HepG2 (cell line): ENCODE measurements around the gene MXRA7. TPM values are rescaled to one million over a fixed set of nuclear protein-coding genes. Genes with fewer than 3 reads are reported as not detected.

Source experiments
- BRCA1 ChIP-seq: sonication (generic); formaldehyde crosslinking; IDR thresholded peaks from 2 replicates; pipeline ENCODE4 v1.4.0; 2020; ENCODE audit warnings: missing genetic modification reagents
- CHD2 ChIP-seq: IDR thresholded peaks from 2 replicates; pipeline ENCODE4 v1.6.1; 2011; ENCODE audit warnings: low read depth, low read length, improper control_type of control experiment
- ESRRA ChIP-seq: sonication (generic); formaldehyde crosslinking; IDR thresholded peaks from 2 replicates; pipeline ENCODE4 v1.5.1; 2020; ENCODE audit warnings: mild to moderate bottlenecking, low read depth, missing genetic modification reagents
- FOXP1 ChIP-seq, 2 experiments: fragments of 450-650 bp in 1 of 2; IDR thresholded peaks; 2 replicates each; pipeline ENCODE4 v1.6.1; 2017 to 2018; ENCODE audit warnings: antibody characterized with exemption in 1 of 2
- GRHL1 ChIP-seq: sonication (generic); formaldehyde crosslinking; conservative IDR thresholded peaks from 2 replicates; pipeline ENCODE4 v1.8.0; 2022; ENCODE audit warnings: missing genetic modification reagents
- KLF13 ChIP-seq: sonication (generic); formaldehyde crosslinking; IDR thresholded peaks from 2 replicates; pipeline ENCODE4 v1.4.0; 2020; ENCODE audit warnings: mild to moderate bottlenecking, missing genetic modification reagents
- KLF15 ChIP-seq: sonication (generic); formaldehyde crosslinking; IDR thresholded peaks from 2 replicates; pipeline ENCODE4 v1.8.1; 2023; ENCODE audit warnings: borderline replicate concordance, mild to moderate bottlenecking, inconsistent platforms, missing genetic modification reagents, mixed read lengths
- KLF6 ChIP-seq: IDR thresholded peaks from 2 replicates; pipeline ENCODE4 v1.8.0; 2016; ENCODE audit warnings: missing biosample characterization, missing genetic modification reagents
- KMT2B ChIP-seq: IDR thresholded peaks from 2 replicates; pipeline ENCODE4 v1.6.1; 2016; ENCODE audit warnings: missing genetic modification reagents, missing compliant biosample characterization
- MIER2 ChIP-seq: IDR thresholded peaks from 2 replicates; pipeline ENCODE4 v1.6.1; 2016; ENCODE audit warnings: missing biosample characterization, missing genetic modification reagents
- PCBP2 ChIP-seq: fragments of 200-400 bp; formaldehyde crosslinking; optimal IDR thresholded peaks from 2 replicates; pipeline ENCODE3; 2018; ENCODE audit warnings: low read length, low read depth; ENCODE audit not compliant: poor library complexity, severe bottlenecking
- SAP130 ChIP-seq: IDR thresholded peaks from 2 replicates; pipeline ENCODE4 v1.6.1; 2016; ENCODE audit warnings: low read depth
- SIN3A ChIP-seq: IDR thresholded peaks from 2 replicates; pipeline ENCODE4 v1.6.1; 2011; ENCODE audit warnings: low read depth, mild to moderate bottlenecking, control low read depth, low read length, borderline replicate concordance
- SRY ChIP-seq: sonication (generic); formaldehyde crosslinking; IDR thresholded peaks from 2 replicates; pipeline ENCODE4 v1.8.0; 2022; ENCODE audit warnings: mild to moderate bottlenecking, missing genetic modification reagents
- STAT5B ChIP-seq: sonication (generic); formaldehyde crosslinking; IDR thresholded peaks from 2 replicates; pipeline ENCODE4 v1.4.0; 2020; ENCODE audit warnings: missing genetic modification reagents
- TGIF2 ChIP-seq: IDR thresholded peaks from 2 replicates; pipeline ENCODE4 v1.6.1; 2016; ENCODE audit warnings: control low read depth, missing compliant biosample characterization
- TP53 ChIP-seq: sonication (generic); formaldehyde crosslinking; conservative IDR thresholded peaks from 2 replicates; pipeline ENCODE4 v1.4.0; 2020; ENCODE audit warnings: missing genetic modification reagents
- TSC22D2 ChIP-seq: sonication (generic); formaldehyde crosslinking; IDR thresholded peaks from 2 replicates; pipeline ENCODE4 v1.5.1; 2020; ENCODE audit warnings: missing genetic modification reagents, mild to moderate bottlenecking, borderline replicate concordance
- ZNF235 ChIP-seq: sonication (generic); formaldehyde crosslinking; IDR thresholded peaks from 2 replicates; pipeline ENCODE4 v1.8.1; 2023; ENCODE audit warnings: mild to moderate bottlenecking, missing genetic modification reagents, borderline replicate concordance
- ZNF335 ChIP-seq: sonication (generic); formaldehyde crosslinking; IDR thresholded peaks from 2 replicates; pipeline ENCODE4 v1.4.0; 2020; ENCODE audit warnings: missing genetic modification reagents
- ZNF841 ChIP-seq: sonication (generic); formaldehyde crosslinking; IDR thresholded peaks from 2 replicates; pipeline ENCODE4 v1.8.1; 2023; ENCODE audit warnings: missing genetic modification reagents, borderline replicate concordance
- polyA plus RNA-seq, 8 experiments: library from polyadenylated mRNA; depleted of rRNA in 3 of 8; stranded (reverse) in 7 of 8; unstranded in 1 of 8; fragments of >200 nt; fragmentation: Illumina TruSeq in 4 of 8; extraction: Trizol in 4 of 8; gene quantifications; 2 replicates each; pipeline versions ENCODE4 v1.2.1 to v1.2.3, GENCODE V29; 2011 to 2016; ENCODE audit warnings: low read depth in 4 of 8, missing spikeins in 1 of 8, mixed read lengths in 1 of 8; ENCODE audit not compliant: insufficient read depth in 1 of 8
- total RNA-seq, 5 experiments: library from RNA; depleted of rRNA; stranded (reverse); fragments of >200 nt; fragmentation: Illumina TruSeq; extraction: Trizol; gene quantifications; 2 replicates each; pipeline ENCODE4 v1.2.3, GENCODE V29; 2016; ENCODE audit warnings: low read depth in 1 of 5
- TF ChIP-seq, protein P1 (sequence below): sonication (generic); formaldehyde crosslinking; IDR thresholded peaks from 2 replicates; pipeline ENCODE4 v1.4.0; 2020; ENCODE audit warnings: mild to moderate bottlenecking, missing genetic modification reagents
- TF ChIP-seq, protein P2 (sequence below): IDR thresholded peaks from 2 replicates; pipeline ENCODE4 v1.6.1; 2018; ENCODE audit warnings: missing genetic modification reagents, mild to moderate bottlenecking, missing compliant biosample characterization
- TF ChIP-seq, protein P3 (sequence below): sonication (generic); formaldehyde crosslinking; IDR thresholded peaks from 2 replicates; pipeline ENCODE4 v1.5.1; 2020; ENCODE audit warnings: missing genetic modification reagents, mild to moderate bottlenecking, borderline replicate concordance

Gene MXRA7
- total and polyA plus RNA-seq, 2 of the 13 experiments (the other 11 are each of a cell fraction or from before 2014, with no cell fraction given) = 44.8 to 112 TPM

GRCh38 chr17:76737082-76737675, 26.4 kb upstream of the MXRA7 start, which contains the start of gene SRSF2 (continued):
- TF ChIP-seq GRHL1 (no peak; the same call in 1 of the 2 replicates), CHD2 (no peak), SAP130 (CRISPR knock-in tag) (peak; percentile 94), ESRRA (CRISPR knock-in tag) (peak; percentile 90), TP53 (CRISPR knock-in tag) (peak; percentile 90; the same call in 1 of the 2 replicates), FOXP1 (IDR thresholded peaks at IDR 0.05) (no peak), FOXP1 (CRISPR knock-in tag; IDR thresholded peaks at IDR 0.05) (peak; percentile 12; the same call in 1 of the 2 replicates), SIN3A (peak; percentile 99), KMT2B (CRISPR knock-in tag) (peak; percentile 83), ZNF335 (CRISPR knock-in tag) (peak; percentile 91), ZNF841 (CRISPR knock-in tag) (peak; percentile 85; the same call in 1 of the 2 replicates), SRY (peak; percentile 92), ZNF235 (CRISPR knock-in tag) (peak; percentile 94), TGIF2 (CRISPR knock-in tag) (peak; percentile 89), PCBP2 (no peak), KLF6 (CRISPR knock-in tag) (peak; percentile 99), KLF13 (peak; percentile 82; the same call in 1 of the 2 replicates), BRCA1 (CRISPR knock-in tag) (peak; percentile 98), STAT5B (CRISPR knock-in tag) (peak; percentile 95), TSC22D2 (peak; percentile 96), MIER2 (CRISPR knock-in tag) (no peak; the same call in none of the 2 replicates), KLF15 (CRISPR knock-in tag) (peak; percentile 90; the same call in 1 of the 2 replicates)
- TF ChIP-seq, protein P1, sequence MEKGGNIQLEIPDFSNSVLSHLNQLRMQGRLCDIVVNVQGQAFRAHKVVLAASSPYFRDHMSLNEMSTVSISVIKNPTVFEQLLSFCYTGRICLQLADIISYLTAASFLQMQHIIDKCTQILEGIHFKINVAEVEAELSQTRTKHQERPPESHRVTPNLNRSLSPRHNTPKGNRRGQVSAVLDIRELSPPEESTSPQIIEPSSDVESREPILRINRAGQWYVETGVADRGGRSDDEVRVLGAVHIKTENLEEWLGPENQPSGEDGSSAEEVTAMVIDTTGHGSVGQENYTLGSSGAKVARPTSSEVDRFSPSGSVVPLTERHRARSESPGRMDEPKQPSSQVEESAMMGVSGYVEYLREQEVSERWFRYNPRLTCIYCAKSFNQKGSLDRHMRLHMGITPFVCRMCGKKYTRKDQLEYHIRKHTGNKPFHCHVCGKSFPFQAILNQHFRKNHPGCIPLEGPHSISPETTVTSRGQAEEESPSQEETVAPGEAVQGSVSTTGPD (CRISPR knock-in tag) = 0 out of 2 replicates have a peak, but pooled peaks have one; percentile 65
- TF ChIP-seq, protein P2, sequence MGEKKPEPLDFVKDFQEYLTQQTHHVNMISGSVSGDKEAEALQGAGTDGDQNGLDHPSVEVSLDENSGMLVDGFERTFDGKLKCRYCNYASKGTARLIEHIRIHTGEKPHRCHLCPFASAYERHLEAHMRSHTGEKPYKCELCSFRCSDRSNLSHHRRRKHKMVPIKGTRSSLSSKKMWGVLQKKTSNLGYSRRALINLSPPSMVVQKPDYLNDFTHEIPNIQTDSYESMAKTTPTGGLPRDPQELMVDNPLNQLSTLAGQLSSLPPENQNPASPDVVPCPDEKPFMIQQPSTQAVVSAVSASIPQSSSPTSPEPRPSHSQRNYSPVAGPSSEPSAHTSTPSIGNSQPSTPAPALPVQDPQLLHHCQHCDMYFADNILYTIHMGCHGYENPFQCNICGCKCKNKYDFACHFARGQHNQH = peak; percentile 92
- TF ChIP-seq, protein P3, sequence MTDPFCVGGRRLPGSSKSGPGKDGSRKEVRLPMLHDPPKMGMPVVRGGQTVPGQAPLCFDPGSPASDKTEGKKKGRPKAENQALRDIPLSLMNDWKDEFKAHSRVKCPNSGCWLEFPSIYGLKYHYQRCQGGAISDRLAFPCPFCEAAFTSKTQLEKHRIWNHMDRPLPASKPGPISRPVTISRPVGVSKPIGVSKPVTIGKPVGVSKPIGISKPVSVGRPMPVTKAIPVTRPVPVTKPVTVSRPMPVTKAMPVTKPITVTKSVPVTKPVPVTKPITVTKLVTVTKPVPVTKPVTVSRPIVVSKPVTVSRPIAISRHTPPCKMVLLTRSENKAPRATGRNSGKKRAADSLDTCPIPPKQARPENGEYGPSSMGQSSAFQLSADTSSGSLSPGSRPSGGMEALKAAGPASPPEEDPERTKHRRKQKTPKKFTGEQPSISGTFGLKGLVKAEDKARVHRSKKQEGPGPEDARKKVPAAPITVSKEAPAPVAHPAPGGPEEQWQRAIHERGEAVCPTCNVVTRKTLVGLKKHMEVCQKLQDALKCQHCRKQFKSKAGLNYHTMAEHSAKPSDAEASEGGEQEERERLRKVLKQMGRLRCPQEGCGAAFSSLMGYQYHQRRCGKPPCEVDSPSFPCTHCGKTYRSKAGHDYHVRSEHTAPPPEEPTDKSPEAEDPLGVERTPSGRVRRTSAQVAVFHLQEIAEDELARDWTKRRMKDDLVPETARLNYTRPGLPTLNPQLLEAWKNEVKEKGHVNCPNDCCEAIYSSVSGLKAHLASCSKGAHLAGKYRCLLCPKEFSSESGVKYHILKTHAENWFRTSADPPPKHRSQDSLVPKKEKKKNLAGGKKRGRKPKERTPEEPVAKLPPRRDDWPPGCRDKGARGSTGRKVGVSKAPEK (CRISPR knock-in tag) = peak; percentile 19; the same call in 1 of the 2 replicates
